A673 (cell line): ENCODE data around the gene BCAS2. TPM values are rescaled to one million over a fixed set of nuclear protein-coding genes. Genes with fewer than 3 reads are reported as not detected.

Experiments used
- BruUV-seq: library from RNA; stranded (reverse); fragments of 400-500 nt; replicated peaks from 2 replicates; lab custom pipeline; 2021; lab: Mats Ljungman, UMichigan
- CTCF ChIA-PET: fragments of 300-600 bp; sonication (Branson Sonifier 250); formaldehyde crosslinking; loops from one replicate; lab custom pipeline; 2022; ENCODE audit warnings: antibody characterized with exemption; lab: Charles Lee
- POLR2A ChIA-PET: fragments of 300-600 bp; sonication (Branson Sonifier 250); formaldehyde crosslinking; loops from one replicate; lab custom pipeline; 2022; ENCODE audit warnings: antibody characterized with exemption; ENCODE audit not compliant: low non-redundant PET; lab: Charles Lee
- DNase-seq: peaks from one replicate; pipeline ENCODE4 v3.0.0-alpha.2; 2015; ENCODE audit warnings: low spot score
- H3K27ac ChIP-seq: fragments of 200-600 bp; sonication (generic); 2 replicates; pipeline ENCODE4 v1.5.1; 2016; ENCODE audit warnings: mixed run types, low read depth, mild to moderate bottlenecking, mixed read lengths, antibody characterized with exemption, low read length; ENCODE audit not compliant: poor library complexity, severe bottlenecking
- H3K27me3 ChIP-seq: fragments of 200-600 bp; sonication (generic); replicated peaks from 2 replicates; pipeline ENCODE4 v1.6.1; 2017; ENCODE audit warnings: mixed run types, low read depth, mild to moderate bottlenecking, mixed read lengths, antibody characterized with exemption, low read length; ENCODE audit not compliant: insufficient read depth, poor library complexity
- H3K36me3 ChIP-seq: fragments of 200-600 bp; sonication (generic); 2 replicates; pipeline ENCODE4 v1.6.1; 2016; ENCODE audit warnings: mixed run types, mild to moderate bottlenecking, mixed read lengths, antibody characterized with exemption, low read length; ENCODE audit not compliant: insufficient read depth, poor library complexity, severe bottlenecking
- H3K4me1 ChIP-seq: fragments of 200-600 bp; sonication (generic); 2 replicates; pipeline ENCODE4 v1.6.1; 2017; ENCODE audit warnings: mixed run types, mild to moderate bottlenecking, mixed read lengths, antibody characterized with exemption, low read length; ENCODE audit not compliant: insufficient read depth, poor library complexity, severe bottlenecking
- H3K4me3 ChIP-seq: fragments of 200-600 bp; sonication (generic); 2 replicates; pipeline ENCODE4 v1.5.1; 2016; ENCODE audit warnings: low read depth, mixed run types, mild to moderate bottlenecking, mixed read lengths, low read length; ENCODE audit not compliant: poor library complexity, severe bottlenecking
- H3K9me3 ChIP-seq: fragments of 200-600 bp; sonication (generic); 2 replicates; pipeline ENCODE4 v1.6.1; 2016; ENCODE audit warnings: mixed run types, low read depth, mild to moderate bottlenecking, mixed read lengths, antibody characterized with exemption, low read length; ENCODE audit not compliant: poor library complexity, severe bottlenecking
- EZH2 ChIP-seq: fragments of 200-600 bp; sonication (generic); IDR thresholded peaks from 2 replicates; pipeline ENCODE4 v1.6.1; 2017; ENCODE audit warnings: borderline replicate concordance, low read depth, mild to moderate bottlenecking, mixed read lengths, antibody characterized with exemption, low read length; ENCODE audit not compliant: poor library complexity, severe bottlenecking
- intact Hi-C: fragments of 100-400 bp; cut with micrococcal nuclease; formaldehyde crosslinking; loops from one replicate; pipeline ENCODE4 v1.10.0; 2022; ENCODE audit not compliant: unreplicated experiment
- total RNA-seq: library from RNA; stranded (reverse); gene quantifications from 2 replicates; pipeline ENCODE4 v1.2.3, GENCODE V29; 2021
- TF ChIP-seq, protein P1 (sequence below): fragments of 300-800, 200-600 bp; sonication (generic); conservative IDR thresholded peaks from 2 replicates; pipeline ENCODE4 v1.5.1; 2017; ENCODE audit warnings: low read depth, mild to moderate bottlenecking, antibody characterized with exemption, low read length, moderate library complexity, mixed read lengths

Gene BCAS2
- total RNA-seq, 1 experiment from 2014 or later, result 75.7 TPM

DNA sequence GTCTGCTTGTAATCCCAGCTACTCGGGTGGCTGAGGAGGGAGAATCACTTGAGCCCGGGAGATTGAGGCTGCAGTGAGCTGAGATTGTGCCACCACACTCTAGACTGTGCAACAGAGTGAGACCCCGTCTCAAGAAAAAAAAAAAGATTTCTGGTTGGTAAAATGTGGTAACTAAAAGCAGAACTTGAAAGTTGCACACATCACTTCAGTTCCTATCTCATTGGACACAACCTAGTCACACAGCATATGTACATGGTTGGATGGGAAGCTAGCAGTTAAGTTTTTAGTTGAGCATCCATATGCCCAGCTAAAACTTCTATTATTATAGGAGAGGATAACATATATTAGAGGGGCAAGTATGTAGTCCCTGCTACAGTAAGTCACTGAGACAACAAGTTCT lies 22.1 kb downstream of the BCAS2 start:
- no TSS peak for BruUV-seq
- ChIA-PET POLR2A (no interaction called here), CTCF (interaction anchor here (0.6 kb wide), 1 partner anchor 131 kb away, joined by 3 read pairs; no protein-coding TSS in a partner anchor)
- TF ChIP-seq, protein P1, sequence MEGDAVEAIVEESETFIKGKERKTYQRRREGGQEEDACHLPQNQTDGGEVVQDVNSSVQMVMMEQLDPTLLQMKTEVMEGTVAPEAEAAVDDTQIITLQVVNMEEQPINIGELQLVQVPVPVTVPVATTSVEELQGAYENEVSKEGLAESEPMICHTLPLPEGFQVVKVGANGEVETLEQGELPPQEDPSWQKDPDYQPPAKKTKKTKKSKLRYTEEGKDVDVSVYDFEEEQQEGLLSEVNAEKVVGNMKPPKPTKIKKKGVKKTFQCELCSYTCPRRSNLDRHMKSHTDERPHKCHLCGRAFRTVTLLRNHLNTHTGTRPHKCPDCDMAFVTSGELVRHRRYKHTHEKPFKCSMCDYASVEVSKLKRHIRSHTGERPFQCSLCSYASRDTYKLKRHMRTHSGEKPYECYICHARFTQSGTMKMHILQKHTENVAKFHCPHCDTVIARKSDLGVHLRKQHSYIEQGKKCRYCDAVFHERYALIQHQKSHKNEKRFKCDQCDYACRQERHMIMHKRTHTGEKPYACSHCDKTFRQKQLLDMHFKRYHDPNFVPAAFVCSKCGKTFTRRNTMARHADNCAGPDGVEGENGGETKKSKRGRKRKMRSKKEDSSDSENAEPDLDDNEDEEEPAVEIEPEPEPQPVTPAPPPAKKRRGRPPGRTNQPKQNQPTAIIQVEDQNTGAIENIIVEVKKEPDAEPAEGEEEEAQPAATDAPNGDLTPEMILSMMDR, result no peak
- TF ChIP-seq EZH2, result no peak
- intact Hi-C loops, result no loop called here
- no peaks in the 10 kb centered on the region for H3K4me1 ChIP-seq
- no peak for DNase-seq
- H3K9me3 ChIP-seq, result no peaks in the 10 kb centered on the region
- no peaks in the 10 kb centered on the region for H3K36me3 ChIP-seq
- no peak overlapping the region for H3K4me3 ChIP-seq
- no peak overlapping the region for H3K27ac ChIP-seq
- no peaks in the 10 kb centered on the region for H3K27me3 ChIP-seq

- no TSS peak for BruUV-seq
- POLR2A ChIA-PET, result no interaction called here
Observed at GRCh38 chr1:114558544-114558943, 22.9 kb downstream of the BCAS2 start.

GRCh38 chr1:114554577-114554976 lies 26.8 kb downstream of the BCAS2 start:
- DNase-seq, result no peak
- no TSS peak for BruUV-seq
- no peaks in the 10 kb centered on the region for H3K9me3 ChIP-seq
- intact Hi-C loops, result no loop called here
- no peak overlapping the region for H3K27ac ChIP-seq
- TF ChIP-seq, protein P1, result no peak
- no peak for TF ChIP-seq EZH2
- H3K27me3 ChIP-seq, result no peaks in the 10 kb centered on the region
- H3K4me3 ChIP-seq, result no peak overlapping the region
- H3K4me1 ChIP-seq, result no peaks in the 10 kb centered on the region
- H3K36me3 ChIP-seq, result no peaks in the 10 kb centered on the region
- CTCF ChIA-PET, result no interaction called here
- POLR2A ChIA-PET, result no interaction called here

More at GRCh38 chr1:114558544-114558943, 22.9 kb downstream of the BCAS2 start:
- Histone ChIP-seq H3K36me3 (no peaks in the 10 kb centered on the region), H3K27me3 (no peaks in the 10 kb centered on the region), H3K4me1 (no peaks in the 10 kb centered on the region), H3K27ac (no peak overlapping the region), H3K9me3 (no peaks in the 10 kb centered on the region), H3K4me3 (no peak overlapping the region)
- intact Hi-C loops, result no loop called here
- peak; percentile 8 for DNase-seq
- no peak for TF ChIP-seq EZH2
- TF ChIP-seq, protein P1, result no peak
- CTCF ChIA-PET, result interaction anchor here (0.6 kb wide), 1 partner anchor 130 kb away, joined by 3 read pairs; no protein-coding TSS in a partner anchor
